Thyroid gland (tissue), 4 donors: ENCODE measurements around the gene PLEKHM2. TPM values are rescaled to one million over a fixed set of nuclear protein-coding genes. Genes with fewer than 3 reads are reported as not detected.

Source experiments
- DNase-seq, 2 donors: peaks; one replicate each; pipeline ENCODE4 v3.0.0-alpha.2; 2019
- H3K27ac ChIP-seq, 3 donors: fragments of 200-600 bp; sonication (generic); 1 replicate in 2 of 3; 2 replicates in 1 of 3; pipeline ENCODE4 v1.5.1; 2016 to 2019; ENCODE audit warnings: mild to moderate bottlenecking in 1 of 3, moderate library complexity in 1 of 3
- H3K27me3 ChIP-seq: fragments of 200-600 bp; sonication (generic); one replicate; pipeline ENCODE4 v1.5.1; 2019
- H3K36me3 ChIP-seq, 2 donors: fragments of 200-600 bp; sonication (generic); one replicate each; pipeline ENCODE4 v1.5.1; 2016 to 2019
- H3K4me1 ChIP-seq, 2 donors: fragments of 200-600 bp; sonication (generic); one replicate each; pipeline ENCODE4 v1.5.1; 2017 to 2019
- H3K4me3 ChIP-seq, 3 donors: fragments of 200-600 bp; sonication (generic); replicated peaks in 1 of 3; 1 replicate in 2 of 3; 2 replicates in 1 of 3; pipeline ENCODE4 v1.5.1; 2016; ENCODE audit warnings: mild to moderate bottlenecking in 1 of 3
- H3K9me3 ChIP-seq: fragments of 200-600 bp; sonication (generic); one replicate; pipeline ENCODE4 v1.5.1; 2017
- POLR2A ChIP-seq, 2 donors: fragments of 450-650 bp; IDR thresholded peaks; one replicate each; pipeline ENCODE4 v1.6.1; 2017; ENCODE audit warnings: antibody characterized with exemption in 2 of 2, mild to moderate bottlenecking in 2 of 2, moderate library complexity in 1 of 2
- WGBS, 2 donors: methylation state at CpG; one replicate each; pipeline ENCODE4 v1.1.5; 2017; 5-methylcytosine and 5-hydroxymethylcytosine counted together
- intact Hi-C: fragments of 100-400 bp; cut with DNase I; formaldehyde crosslinking; loops from one replicate; pipeline ENCODE4 v1.15.1; 2023
- small RNA-seq: library from RNA; depleted of rRNA; stranded (forward); fragments of <200 nt; gene quantifications from one replicate; pipeline ENCODE3, GENCODE V24; 2016
- total RNA-seq, 4 donors: library from RNA; depleted of rRNA; stranded (reverse); fragments of >200 nt; gene quantifications; one replicate each; pipeline ENCODE4 v1.2.3, GENCODE V29; 2016
- TF ChIP-seq, protein P1 (sequence below), 6 experiments: fragments of 200-600 bp in 3 of 6; fragments of 450-650 bp in 3 of 6; sonication (generic) in 3 of 6; IDR thresholded peaks; one replicate each; pipeline ENCODE4 v1.5.1; 2016 to 2019; ENCODE audit warnings: antibody characterized with exemption in 6 of 6, mild to moderate bottlenecking in 2 of 6, inconsistent platforms in 1 of 6, moderate library complexity in 1 of 6

PLEKHM2 gene
- total RNA-seq, 4 donors from 2014 or later, result 38.3 to 48.4 (median 39.4) TPM

- H3K36me3 ChIP-seq, result no peaks in the 10 kb centered on the region
These were observed 94.0 kb downstream of the PLEKHM2 start for GRCh38 chr1:15777909-15778707.

More at GRCh38 chr1:15777909-15778707, 94.0 kb downstream of the PLEKHM2 start:
- no peak for DNase-seq
- H3K9me3 ChIP-seq, result no peaks in the 10 kb centered on the region
- TF ChIP-seq, protein P1, sequence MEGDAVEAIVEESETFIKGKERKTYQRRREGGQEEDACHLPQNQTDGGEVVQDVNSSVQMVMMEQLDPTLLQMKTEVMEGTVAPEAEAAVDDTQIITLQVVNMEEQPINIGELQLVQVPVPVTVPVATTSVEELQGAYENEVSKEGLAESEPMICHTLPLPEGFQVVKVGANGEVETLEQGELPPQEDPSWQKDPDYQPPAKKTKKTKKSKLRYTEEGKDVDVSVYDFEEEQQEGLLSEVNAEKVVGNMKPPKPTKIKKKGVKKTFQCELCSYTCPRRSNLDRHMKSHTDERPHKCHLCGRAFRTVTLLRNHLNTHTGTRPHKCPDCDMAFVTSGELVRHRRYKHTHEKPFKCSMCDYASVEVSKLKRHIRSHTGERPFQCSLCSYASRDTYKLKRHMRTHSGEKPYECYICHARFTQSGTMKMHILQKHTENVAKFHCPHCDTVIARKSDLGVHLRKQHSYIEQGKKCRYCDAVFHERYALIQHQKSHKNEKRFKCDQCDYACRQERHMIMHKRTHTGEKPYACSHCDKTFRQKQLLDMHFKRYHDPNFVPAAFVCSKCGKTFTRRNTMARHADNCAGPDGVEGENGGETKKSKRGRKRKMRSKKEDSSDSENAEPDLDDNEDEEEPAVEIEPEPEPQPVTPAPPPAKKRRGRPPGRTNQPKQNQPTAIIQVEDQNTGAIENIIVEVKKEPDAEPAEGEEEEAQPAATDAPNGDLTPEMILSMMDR (IDR thresholded peaks at IDR 0.05), result no peak
- TF ChIP-seq POLR2A (IDR thresholded peaks at IDR 0.05), result no peak
- intact Hi-C loops, result no loop called here
- WGBS, 2 donors, result 91 to 95% methylated on average over 7 of the region's 7 CpGs
- no peaks in the 10 kb centered on the region for H3K27me3 ChIP-seq
- H3K4me1 ChIP-seq, result no peaks in the 10 kb centered on the region
- no peak overlapping the region for H3K4me3 ChIP-seq
- H3K27ac ChIP-seq, result no peak overlapping the region

Small RNAs within 50 kb of the gene (small RNA-seq; reads per million reads assigned to genes)
- not detected for gene AL121992.2

Other genes with a start within 250 kb of the PLEKHM2 start
- gene CTRC, start 245.9 kb upstream of the PLEKHM2 start, total RNA-seq, result under 1 TPM in 1 of 4 donors, not detected in 3; 0.13 TPM
- not detected for gene CELA2A, start 227.6 kb upstream of the PLEKHM2 start, total RNA-seq
- gene CELA2B, start 208.2 kb upstream of the PLEKHM2 start, total RNA-seq, result not detected
- gene CASP9, start 160.1 kb upstream of the PLEKHM2 start, total RNA-seq, result 10 to 100 TPM; 16.9 to 29.8 (median 20.6) TPM
- gene DNAJC16, start 157.5 kb upstream of the PLEKHM2 start, total RNA-seq, result 10 to 100 TPM; 24.3 to 46.8 (median 29.7) TPM
- 1 to 10 TPM in 1 of 4 donors, under 1 TPM in 2, not detected in 1; 0.13 to 1.6 (median 0.49) TPM for gene AGMAT, start 99.3 kb upstream of the PLEKHM2 start, total RNA-seq
- gene DDI2, start 66.9 kb upstream of the PLEKHM2 start, total RNA-seq, result 10 to 100 TPM; 21.9 to 79.0 (median 38.6) TPM
- gene SLC25A34, start 51.9 kb downstream of the PLEKHM2 start, total RNA-seq, result 1 to 10 TPM in 3 of 4 donors, under 1 TPM in 1; 0.98 to 2.6 (median 2.0) TPM
- not detected for gene TMEM82, start 58.2 kb downstream of the PLEKHM2 start, total RNA-seq
- 10 to 100 TPM; 11.4 to 28.0 (median 25.9) TPM for gene FBLIM1, start 74.5 kb downstream of the PLEKHM2 start, total RNA-seq
- gene UQCRHL, start 123.3 kb downstream of the PLEKHM2 start, total RNA-seq, result 1 to 10 TPM in 2 of 4 donors, under 1 TPM in 2; 0.81 to 1.3 (median 1.00) TPM
- gene SPEN, start 163.4 kb downstream of the PLEKHM2 start, total RNA-seq, result 10 to 100 TPM; 40.7 to 97.0 (median 57.3) TPM